ENCODE data around the gene ZFP36L1. TPM values are rescaled to one million over a fixed set of nuclear protein-coding genes. Genes with fewer than 3 reads are reported as not detected.

ZFP36L1 gene
- total and polyA plus RNA-seq, 9 of the 15 experiments (the other 6 are each of a cell fraction or from before 2014, with no cell fraction given) = 1.3 to 26.6 (median 3.7) TPM

GRCh38 chr14:68795597-68796417, 2.9 kb upstream of the ZFP36L1 start (continued):
- peak; percentile 71 for TF ChIP-seq AFF4 (CRISPR knock-in tag; IDR thresholded peaks at IDR 0.05)
- no peak for TF ChIP-seq NR4A1 (CRISPR knock-in tag; IDR thresholded peaks at IDR 0.05)
- TF ChIP-seq NR4A1 (tag; IDR thresholded peaks at IDR 0.05) = no peak
- peak; percentile 95 for TF ChIP-seq ZFX (CRISPR knock-in tag; IDR thresholded peaks at IDR 0.05)
- 0 out of 2 replicates have a peak, but pooled peaks have one; percentile 41 for TF ChIP-seq CC2D1A (IDR thresholded peaks at IDR 0.05)
- TF ChIP-seq E2F4 (CRISPR knock-in tag; IDR thresholded peaks at IDR 0.05; ENCODE audit: low read depth) = no peak
- TF ChIP-seq TBP (optimal IDR thresholded peaks at IDR 0.05; ENCODE audit: low read depth, low read length) = peak; percentile 71
- 0 out of 2 replicates have a peak, but pooled peaks have one; percentile 16 for TF ChIP-seq CBX1 (IDR thresholded peaks at IDR 0.05; ENCODE audit: low read depth)
